ENCODE measurements around the gene NACC2. TPM values are rescaled to one million over a fixed set of nuclear protein-coding genes. Genes with fewer than 3 reads are reported as not detected.

Gene NACC2
- polyA plus RNA-seq, 1 donor (not counting 4 experiments of a cell fraction or from before 2014, with no cell fraction given) = 4.6 TPM

- Histone ChIP-seq H3K27ac (ENCODE audit: control insufficient read depth, insufficient read depth, low read length) (no peak overlapping the region), H3K9me1 (ENCODE audit: control insufficient read depth, extremely low read depth, insufficient read depth, low read length) (no peaks in the 10 kb centered on the region), H3K4me1 (ENCODE audit: control insufficient read depth, extremely low read depth, insufficient read depth, low read length) (peaks cover 24% of the 10 kb centered on the region), H3K9ac (ENCODE audit: control insufficient read depth, extremely low read depth, insufficient read depth, low read length) (no peak overlapping the region), H3K4me3 (ENCODE audit: control insufficient read depth in 2 of 3, extremely low read depth in 1 of 3, insufficient read depth in 2 of 3, low read depth in 1 of 3, low read length in 3 of 3) (no peak overlapping the region), H2AFZ (ENCODE audit: control insufficient read depth, low read length) (no peak overlapping the region), H4K20me1 (ENCODE audit: control insufficient read depth, extremely low read depth, insufficient read depth, low read length) (peaks cover 15% of the 10 kb centered on the region), H3K9me3 (ENCODE audit: control insufficient read depth, low read depth, low read length) (no peaks in the 10 kb centered on the region), H3K79me2 (ENCODE audit: control insufficient read depth, insufficient read depth, low read length) (peaks cover 48% of the 10 kb centered on the region), H3K36me3 (ENCODE audit: control insufficient read depth in 2 of 2, extremely low read depth in 1 of 2, insufficient read depth in 2 of 2, low read length in 2 of 2) (peaks cover 6 to 9% of the 10 kb centered on the region in 2 experiments), H3K27me3 (ENCODE audit: control insufficient read depth, extremely low read depth, insufficient read depth, low read length) (no peaks in the 10 kb centered on the region), H3K4me2 (ENCODE audit: control insufficient read depth, extremely low read depth, insufficient read depth, low read depth, low read length) (no peak overlapping the region)
- DNase-seq (ENCODE audit: low read depth, low spot score) = no peak
- TF ChIP-seq EZH2 (IDR thresholded peaks at IDR 0.05; ENCODE audit: low read length) = no peak
- no peak for TF ChIP-seq CTCF (optimal IDR thresholded peaks at IDR 0.05 in 1 of 3, IDR thresholded peaks at IDR 0.05 in 1 of 3, conservative IDR thresholded peaks at IDR 0.05 in 1 of 3; ENCODE audit: extremely low read depth in 1 of 3, insufficient read depth in 2 of 3, low read length in 3 of 3)
- dilution Hi-C loops (cut with MboI; ENCODE audit: extremely low pct_ligation_motif_present, low sequenced_read_pairs) = no loop called here
- no peak for FAIRE-seq
These were observed 40.9 kb downstream of the NACC2 start for GRCh38 chr9:136054146-136054545.

GRCh38 chr9:136053757-136054142, 41.3 kb downstream of the NACC2 start:
- H4K20me1 ChIP-seq (ENCODE audit: control insufficient read depth, extremely low read depth, insufficient read depth, low read length) = peaks cover 12% of the 10 kb centered on the region
- TF ChIP-seq CTCF (optimal IDR thresholded peaks at IDR 0.05 in 1 of 3, IDR thresholded peaks at IDR 0.05 in 1 of 3, conservative IDR thresholded peaks at IDR 0.05 in 1 of 3; ENCODE audit: extremely low read depth in 1 of 3, insufficient read depth in 2 of 3, low read length in 3 of 3) = no peak
- TF ChIP-seq EZH2 (IDR thresholded peaks at IDR 0.05; ENCODE audit: low read length) = no peak
- no peaks in the 10 kb centered on the region for H3K9me3 ChIP-seq (ENCODE audit: control insufficient read depth, low read depth, low read length)
- H3K27ac ChIP-seq (ENCODE audit: control insufficient read depth, insufficient read depth, low read length) = no peak overlapping the region
- dilution Hi-C loops (cut with MboI; ENCODE audit: extremely low pct_ligation_motif_present, low sequenced_read_pairs) = no loop called here
- DNase-seq (ENCODE audit: low read depth, low spot score) = no peak
- no peaks in the 10 kb centered on the region for H3K9me1 ChIP-seq (ENCODE audit: control insufficient read depth, extremely low read depth, insufficient read depth, low read length)
- no peaks in the 10 kb centered on the region for H3K27me3 ChIP-seq (ENCODE audit: control insufficient read depth, extremely low read depth, insufficient read depth, low read length)
- no peak overlapping the region for H3K4me3 ChIP-seq (ENCODE audit: control insufficient read depth in 2 of 3, extremely low read depth in 1 of 3, insufficient read depth in 2 of 3, low read depth in 1 of 3, low read length in 3 of 3)
- H3K79me2 ChIP-seq (ENCODE audit: control insufficient read depth, insufficient read depth, low read length) = peaks cover 46% of the 10 kb centered on the region
- no peak overlapping the region for H2AFZ ChIP-seq (ENCODE audit: control insufficient read depth, low read length)
- no peak for FAIRE-seq
- peaks cover 9 to 11% of the 10 kb centered on the region in 2 experiments for H3K36me3 ChIP-seq (ENCODE audit: control insufficient read depth in 2 of 2, extremely low read depth in 1 of 2, insufficient read depth in 2 of 2, low read length in 2 of 2)
- H3K9ac ChIP-seq (ENCODE audit: control insufficient read depth, extremely low read depth, insufficient read depth, low read length) = no peak overlapping the region
- H3K4me2 ChIP-seq (ENCODE audit: control insufficient read depth, extremely low read depth, insufficient read depth, low read depth, low read length) = no peak overlapping the region
- peaks cover 24% of the 10 kb centered on the region for H3K4me1 ChIP-seq (ENCODE audit: control insufficient read depth, extremely low read depth, insufficient read depth, low read length)
